ENCODE measurements around the gene SIK2. TPM values are rescaled to one million over a fixed set of nuclear protein-coding genes. Genes with fewer than 3 reads are reported as not detected.
"Not testable (repeated sequence)": the region's sequence is repeated elsewhere in the genome, so short reads cannot be mapped to it uniquely, and the experiment has no call there.

SIK2 gene
- polyA plus RNA-seq, 10 donors, result 17.7 to 33.1 (median 21.9) TPM

DNA sequence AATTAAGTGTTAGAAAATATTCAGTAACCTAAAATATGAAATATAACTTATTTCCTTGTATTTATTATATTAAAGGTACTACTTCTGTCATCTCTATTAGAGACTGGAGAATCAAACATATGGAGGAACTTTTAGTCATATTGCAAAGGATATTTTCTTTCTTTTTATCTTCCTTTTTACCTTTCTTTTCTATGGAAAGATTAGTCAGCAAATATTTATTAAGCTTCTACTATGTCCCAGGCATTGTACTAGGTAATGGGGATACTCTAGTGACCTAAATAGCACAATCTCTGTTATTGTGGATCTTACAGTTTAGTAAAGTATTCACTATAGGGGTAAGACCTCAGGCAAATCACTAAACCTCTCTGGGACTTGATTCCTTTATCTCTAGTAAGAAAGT lies 18.3 kb downstream of the SIK2 start:
- DNase-seq, result no peak

DNA sequence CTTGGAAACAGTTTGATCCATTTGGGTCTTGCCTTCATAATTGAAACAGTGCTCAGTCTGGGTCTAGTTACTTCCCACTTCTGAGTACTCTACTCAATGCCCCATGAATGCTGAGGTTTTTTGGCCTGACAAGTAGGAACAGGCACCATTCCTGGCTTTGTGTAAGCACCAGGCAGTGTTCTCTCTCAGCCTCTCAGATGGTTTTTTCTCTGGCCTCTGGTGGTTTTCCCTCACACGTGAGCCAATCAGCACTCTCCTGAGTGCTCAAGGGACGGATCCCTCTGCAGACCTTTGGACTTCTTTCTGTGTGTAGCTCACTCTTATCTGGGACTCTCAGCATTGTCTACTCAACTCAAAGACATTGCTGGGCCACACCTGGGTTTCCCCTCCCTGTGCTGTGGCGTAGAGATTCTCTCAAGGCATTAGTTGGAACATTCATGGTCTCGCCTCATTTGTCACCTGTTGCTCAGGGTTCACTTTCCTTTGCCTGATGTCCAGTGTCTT lies 21.3 kb downstream of the SIK2 start:
- no peak for DNase-seq

DNA sequence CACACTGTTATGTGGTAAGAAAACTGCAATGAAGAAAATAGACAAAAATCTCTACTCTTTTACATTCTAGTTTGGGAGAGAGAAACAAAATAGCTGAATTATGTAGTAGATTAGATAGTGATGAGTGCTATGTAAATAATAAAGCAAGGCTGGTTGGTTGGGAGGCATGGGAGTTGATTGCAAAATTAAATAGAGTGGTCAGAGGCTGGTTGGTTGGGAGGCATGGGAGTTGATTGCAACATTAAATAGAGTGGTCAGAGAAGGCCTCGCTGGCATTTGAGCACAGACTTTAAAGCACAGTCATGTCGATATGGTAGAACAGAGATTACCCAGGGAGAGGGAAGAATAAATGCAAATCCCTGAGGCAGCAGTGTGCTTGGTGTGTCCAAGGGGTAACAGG lies 22.4 kb downstream of the SIK2 start:
- DNase-seq, result no peak

DNA sequence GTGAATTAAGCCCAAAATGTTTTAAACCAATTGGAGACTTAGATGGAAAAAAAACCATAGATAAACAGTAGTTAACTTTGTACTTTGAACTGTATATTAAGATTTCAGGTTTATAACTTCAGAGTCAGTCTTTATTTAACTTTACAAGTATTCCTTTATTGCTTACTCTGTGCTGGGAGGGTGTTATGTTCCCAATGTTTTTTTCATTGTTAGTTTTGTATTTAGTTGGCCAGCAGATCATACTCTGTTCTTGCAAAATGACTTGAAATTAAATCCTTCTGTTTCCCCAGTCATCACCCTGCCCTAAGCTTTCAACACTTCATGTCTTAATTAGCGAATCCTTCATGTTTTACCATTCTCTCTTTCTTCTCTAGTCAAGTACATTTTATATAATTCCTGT lies 25.3 kb downstream of the SIK2 start:
- no peak for DNase-seq

DNA sequence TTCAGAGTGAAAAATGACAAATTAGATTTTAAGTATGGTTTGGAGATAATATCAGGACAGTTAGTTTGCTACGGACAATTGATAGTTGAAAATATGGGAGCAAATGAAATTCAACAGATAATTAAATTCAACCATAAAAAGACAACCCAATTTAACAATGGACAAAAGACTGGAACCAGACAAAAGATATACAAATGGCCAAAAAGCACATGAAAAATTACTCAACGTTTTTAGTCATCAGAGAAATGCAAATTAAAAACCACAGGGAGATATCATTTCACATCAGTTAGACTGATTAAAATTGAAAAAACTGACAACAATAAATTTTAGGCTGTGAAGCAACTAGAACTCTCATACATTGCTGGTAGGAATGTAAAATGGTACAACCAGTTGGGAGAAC lies 27.2 kb downstream of the SIK2 start:
- no peak for DNase-seq

DNA sequence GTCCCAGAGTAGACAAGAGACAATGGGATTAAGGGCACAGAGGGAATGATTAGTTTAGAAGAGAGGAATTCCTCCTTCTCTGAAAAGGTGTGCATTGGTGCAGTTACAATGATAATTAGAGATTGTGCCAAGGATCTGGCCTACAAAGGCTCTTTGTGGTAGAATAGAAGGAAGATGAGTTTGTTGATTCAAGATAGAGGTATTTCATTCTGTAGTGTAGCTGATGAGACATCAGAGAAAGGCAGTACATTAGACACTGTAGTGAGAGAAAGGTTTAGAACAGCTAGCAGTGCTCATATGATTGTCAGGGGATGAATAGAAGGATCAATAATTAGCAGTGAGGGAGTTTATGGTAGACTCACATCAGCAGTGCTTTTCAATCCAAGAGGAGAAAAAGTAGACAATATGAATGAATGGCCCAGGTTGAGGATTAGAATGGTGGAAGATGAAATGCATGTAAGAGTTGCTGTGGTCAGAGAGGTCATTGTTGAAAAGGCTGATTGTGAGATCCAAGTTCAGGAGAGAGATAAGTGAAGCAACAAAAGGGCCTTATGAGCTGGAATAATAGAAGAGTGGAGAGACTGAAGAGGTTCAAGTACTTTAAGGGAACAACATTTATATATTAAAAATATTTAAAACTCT lies 28.9 kb downstream of the SIK2 start:
- DNase-seq, result no peak

DNA sequence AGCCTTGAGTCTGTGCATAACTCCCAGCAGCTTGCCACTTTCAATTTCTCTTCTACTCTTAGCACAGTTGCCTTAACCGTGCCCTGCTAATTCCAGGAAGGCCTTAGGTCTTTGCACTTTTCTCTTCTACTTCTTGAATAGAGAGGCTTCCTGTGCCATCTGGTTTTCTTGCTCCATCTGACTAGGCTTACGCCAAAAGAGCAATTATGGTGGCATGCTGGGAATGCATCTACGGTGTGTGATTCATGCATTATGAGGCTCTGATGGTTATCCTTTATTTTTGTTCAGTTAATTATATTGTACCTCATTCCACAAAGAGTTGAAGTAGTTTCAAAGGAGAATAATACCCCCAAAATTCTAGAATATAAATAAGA lies 29.4 kb downstream of the SIK2 start:
- peak in 1 of 3 donors; percentile 56 for DNase-seq

DNA sequence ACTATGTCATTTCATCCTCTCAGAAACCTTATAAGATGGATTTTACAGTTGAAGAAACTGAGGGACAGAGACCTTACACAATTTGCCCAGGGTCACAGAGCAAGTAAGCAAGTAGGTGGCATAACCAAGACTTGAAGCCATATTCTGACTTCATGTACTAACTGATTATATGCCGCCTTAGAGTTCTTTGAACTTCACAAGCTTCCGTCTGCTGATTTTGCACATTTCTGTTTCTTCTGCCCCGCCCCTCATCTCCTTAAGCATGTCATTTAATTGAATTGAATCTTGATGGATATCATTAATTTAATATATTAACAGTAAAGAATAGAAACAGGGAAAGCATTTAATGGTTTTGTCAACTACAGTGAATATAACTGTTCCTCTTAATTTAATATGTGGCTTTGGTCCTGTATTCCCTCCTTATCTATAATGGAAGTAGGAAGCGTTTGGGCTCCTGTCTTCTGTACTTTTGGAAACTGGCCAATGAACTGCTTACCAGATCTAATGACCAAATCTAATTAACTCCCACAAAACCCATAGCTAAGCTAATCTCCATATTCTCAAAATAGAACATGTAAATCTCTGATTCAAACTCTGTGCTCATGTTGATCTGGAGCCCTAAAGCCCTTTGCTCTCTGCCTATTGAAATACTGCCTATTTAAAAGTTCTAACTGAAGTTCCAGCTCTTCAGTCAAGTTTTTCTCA lies 30.4 kb downstream of the SIK2 start:
- no peak for DNase-seq

DNA sequence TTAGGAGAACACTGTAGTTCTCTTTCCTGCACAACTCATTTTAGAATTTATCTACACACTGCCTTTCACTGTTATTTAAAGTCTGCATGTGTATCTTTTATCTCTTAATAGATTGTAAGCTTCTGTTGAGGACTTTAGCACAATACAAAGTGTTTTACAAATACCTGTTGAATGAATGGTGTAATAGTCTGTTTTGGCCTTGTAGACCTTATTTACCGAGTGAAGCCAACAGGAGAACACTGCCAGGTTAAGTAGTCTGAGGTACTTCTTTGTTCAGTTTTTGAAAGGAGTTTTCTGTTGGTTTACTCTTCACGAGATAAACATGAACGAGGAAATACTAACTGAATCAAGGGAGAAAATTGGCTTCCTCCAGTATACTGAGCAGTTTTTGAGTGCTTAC lies 31.0 kb downstream of the SIK2 start:
- DNase-seq, result no peak

DNA sequence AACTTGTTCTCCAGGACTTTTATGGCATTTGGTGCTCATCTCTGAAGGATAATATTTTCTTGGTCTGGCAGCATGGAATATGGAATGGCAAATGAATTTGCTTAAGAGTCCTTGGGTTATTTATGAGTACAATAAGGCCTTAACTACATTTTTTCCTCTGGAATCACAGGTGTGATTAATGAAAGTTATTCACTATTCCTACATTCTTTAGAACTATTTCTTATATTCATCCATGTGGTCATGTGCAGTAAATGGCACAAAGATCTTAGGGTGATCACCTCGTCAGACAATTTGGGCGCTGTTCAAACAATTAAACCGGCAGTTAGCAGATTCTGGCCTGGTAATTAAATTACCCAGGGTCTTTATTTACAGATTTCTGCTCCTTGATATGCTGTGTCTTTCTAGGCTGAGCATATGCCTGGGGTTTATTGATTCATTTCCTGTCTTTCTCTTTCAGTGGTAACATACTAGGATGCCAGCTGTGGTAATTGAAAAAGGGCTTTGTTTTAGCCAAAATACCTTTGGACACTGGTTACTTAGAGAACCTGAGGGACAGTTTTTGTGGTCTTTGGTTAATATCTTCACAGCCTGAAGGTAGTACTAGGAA lies 31.6 kb downstream of the SIK2 start:
- DNase-seq, result no peak

DNA sequence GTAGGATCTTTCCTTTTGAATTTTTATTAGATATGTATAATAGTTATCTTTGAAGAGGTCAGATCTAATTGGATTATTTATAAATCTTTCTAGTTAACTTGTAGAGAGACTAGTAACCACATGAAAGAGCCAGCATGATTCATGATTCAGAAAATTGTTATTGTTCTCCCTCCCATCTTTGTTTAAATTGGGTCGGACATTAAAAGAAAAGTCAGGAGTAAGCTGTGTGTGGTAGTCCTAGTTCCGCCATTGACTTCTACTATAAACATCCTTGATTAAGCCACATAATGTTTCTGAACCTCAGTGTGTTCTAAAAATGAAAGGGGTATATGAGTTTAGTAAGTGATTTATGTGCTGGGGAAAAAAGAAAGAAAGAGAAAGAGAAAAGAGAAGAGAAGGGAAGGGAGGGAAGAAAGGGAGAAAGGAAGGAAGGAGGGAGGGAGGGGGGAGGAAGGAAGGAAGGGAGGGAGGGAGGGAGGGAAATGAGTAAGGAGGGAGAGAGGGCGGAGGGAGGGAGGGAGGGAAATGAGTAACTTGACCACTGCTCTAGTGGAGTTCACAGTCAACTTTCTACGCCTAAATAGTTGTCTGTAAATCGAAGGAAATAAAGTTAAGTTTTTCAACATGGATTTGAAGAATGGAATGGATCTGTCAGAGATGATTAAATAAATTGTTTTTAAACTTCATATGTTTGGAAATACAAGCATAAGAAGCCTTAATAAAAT lies 32.9 kb downstream of the SIK2 start:
- DNase-seq, result no peak

DNA sequence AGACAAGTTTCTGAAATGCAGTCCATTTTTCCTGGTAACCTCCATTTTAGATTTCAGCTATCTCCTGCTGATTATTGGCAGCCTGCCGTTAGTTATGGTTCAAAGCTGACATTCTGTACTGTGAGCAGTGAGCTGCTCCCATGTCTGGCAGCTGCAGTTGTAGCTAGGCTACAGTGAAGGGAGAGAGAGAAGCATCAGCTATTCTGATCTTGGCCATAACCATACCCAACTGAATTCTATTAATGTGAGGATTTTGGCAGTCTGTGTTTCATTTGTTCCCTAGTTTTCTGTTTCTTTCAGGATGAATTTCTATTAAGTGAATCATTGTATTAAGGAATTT lies 33.4 kb downstream of the SIK2 start:
- DNase-seq, result peak; percentile 80 to 94 (median 85)

DNA sequence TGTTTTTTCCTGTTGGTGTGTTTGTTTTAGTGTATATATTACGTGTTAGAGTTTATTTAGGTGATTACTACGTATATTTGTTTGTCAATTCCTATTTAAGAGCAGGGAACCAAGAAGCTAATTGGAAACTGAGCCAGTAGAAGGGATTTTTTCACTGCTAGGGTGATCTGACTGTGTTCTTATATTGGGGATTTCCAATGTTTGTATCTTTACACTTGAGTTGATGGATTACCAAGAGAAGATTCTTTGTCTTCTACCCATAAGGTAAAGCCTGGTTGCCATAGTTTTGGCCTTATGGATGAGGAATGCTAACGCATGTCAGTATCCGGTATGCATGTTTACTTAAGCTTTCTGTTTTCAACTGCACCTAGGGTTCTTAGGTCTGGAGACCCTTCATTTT lies 35.6 kb downstream of the SIK2 start:
- no peak for DNase-seq

DNA sequence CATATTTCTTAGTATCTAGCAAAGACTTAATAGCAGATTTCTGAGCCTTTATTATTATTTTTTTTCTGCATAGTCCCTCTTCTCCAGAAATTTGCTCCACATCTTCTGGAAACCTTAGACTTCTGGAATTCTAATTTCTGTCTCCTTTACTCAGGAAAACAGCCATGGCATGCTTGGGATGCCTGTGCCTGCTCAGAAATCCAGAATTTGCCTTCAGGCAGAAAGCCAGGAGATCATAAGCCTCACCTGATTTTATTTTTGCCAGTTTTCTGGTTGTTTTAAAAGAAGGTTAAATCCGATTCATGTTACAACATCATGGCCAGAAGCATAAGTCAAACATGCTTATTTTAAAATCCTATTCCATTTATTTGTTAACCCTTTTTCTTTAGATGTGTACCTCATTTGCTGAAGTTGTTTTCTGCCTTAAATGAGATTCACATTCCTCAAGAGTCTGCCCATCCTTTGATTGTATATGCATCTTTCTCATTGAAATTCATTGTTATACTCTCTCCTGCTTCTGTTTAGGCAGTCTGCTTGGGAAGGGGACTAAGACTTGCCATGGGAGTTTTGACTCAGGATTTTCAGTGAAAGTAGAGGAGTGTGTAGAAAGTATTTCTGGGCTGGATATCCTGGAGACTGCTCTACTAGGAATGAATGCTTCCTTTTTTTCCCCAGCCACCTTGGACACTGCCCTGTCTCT lies 37.1 kb downstream of the SIK2 start:
- no peak for DNase-seq

DNA sequence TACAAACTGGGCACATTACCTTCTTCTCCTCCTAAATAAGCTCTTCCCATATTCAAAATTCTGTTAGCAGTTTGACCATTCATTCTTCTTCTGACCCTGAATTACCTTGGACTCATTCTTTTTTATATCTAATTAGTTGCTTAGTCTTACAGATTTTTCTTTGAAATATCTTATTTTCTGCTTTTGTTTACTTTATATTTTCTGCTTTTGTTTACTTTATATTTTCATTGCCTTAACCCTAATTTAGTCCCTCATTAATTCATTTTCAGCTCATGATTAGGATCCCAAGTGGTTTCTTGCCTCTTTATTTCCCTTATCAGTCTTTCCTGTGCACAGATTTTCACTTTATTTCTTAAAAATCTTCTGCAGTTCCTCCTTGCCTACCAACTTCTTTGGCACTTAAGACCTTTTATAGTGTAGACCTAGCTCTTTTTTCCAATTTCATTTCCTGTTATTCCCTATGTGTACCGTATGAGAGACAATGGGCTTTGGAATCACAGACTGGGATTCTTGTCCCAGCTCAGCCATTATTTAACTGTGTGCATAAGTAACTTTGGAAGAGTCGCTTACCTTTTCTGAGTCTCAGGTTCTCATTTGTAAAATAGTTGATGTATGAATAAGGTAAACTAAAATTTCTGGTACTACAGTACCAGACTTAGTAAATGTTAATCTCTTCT lies 39.2 kb downstream of the SIK2 start:
- no peak for DNase-seq

DNA sequence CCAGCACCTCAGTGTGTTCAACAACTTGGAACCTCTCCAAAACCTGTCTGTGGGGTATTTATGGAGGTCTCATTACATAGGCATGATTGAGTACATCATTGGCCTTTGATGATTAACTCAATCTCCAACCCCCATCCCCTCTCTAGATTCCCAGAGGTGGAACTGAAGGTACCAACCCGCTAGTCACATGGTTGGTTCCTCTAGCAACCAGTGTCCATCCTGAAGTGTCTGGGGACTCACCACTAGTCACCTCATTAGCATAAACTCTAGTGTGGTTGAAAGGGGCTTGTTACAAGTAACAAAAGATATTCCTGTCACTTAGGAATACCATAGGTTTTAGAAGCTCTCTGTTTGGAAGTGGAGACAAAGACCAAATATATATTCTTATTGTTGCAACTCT lies 40.3 kb downstream of the SIK2 start:
- no peak for DNase-seq

DNA sequence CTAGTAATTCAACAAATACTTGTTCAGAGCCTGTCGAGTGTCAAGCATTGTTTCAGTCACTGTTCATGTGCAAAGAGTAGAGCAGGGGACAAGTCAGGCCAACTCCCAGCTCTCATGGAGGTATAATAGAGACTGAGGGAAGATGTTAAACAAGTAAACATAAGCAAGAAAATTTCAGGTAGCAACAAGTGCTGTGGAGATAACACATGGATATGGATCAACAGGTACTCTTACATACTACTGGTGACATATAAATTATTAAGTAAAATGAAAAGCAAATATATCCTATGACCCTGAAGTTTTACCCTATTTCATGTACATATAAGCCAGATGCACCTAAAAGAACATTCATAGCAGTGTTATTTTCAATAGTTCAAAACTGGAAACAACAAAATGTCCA lies 42.7 kb downstream of the SIK2 start:
- no peak for DNase-seq

DNA sequence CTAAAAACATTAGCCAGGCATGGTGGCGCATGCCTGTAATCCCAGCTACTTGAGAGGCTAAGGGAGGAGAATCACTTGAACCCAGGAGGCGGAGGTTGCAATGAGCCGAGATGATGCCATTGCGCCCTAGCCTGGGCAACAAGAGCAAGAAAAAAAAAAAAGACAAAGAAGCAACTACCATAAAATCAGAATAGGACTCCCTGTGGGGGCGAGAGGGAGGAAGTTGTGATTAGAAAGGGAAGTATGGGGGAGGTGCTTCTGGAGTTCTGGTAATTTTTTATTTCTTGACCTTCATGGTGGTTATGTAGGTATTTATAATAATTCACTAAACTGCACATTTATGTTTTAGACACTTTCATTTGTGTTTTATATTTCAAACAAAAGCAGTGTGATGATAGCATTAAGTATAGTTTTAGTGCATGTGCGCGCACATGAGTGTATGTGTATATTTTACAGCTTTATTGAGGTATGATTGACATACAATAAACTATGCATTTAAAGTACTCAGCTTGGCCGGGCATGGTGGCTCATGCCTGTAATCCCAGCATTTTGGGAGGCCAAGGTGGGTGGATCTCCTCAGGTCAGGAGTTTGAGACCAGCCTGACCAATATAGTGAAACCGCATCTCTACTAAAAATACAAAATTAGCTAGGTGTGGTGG lies 43.5 kb downstream of the SIK2 start:
- no peak for DNase-seq

DNA sequence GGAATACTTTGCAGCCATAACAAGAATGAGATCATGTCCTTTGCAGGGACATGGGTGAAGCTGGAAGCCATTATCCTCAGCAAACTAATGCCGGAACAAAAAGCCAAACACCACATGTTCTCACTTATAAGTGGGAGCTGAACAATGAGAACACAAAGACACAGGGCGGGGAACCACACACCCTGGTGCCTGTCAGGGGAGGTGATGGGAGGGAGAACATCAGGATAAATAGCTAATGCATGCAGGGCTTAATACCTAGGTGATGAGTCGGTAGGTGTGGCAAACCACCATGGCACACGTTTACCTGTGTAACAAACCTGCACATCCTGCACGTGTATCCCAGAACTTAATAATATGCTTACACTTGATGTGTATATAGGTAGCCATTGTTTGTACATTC lies 49.1 kb downstream of the SIK2 start:
- DNase-seq, result not testable (repeated sequence)

DNA sequence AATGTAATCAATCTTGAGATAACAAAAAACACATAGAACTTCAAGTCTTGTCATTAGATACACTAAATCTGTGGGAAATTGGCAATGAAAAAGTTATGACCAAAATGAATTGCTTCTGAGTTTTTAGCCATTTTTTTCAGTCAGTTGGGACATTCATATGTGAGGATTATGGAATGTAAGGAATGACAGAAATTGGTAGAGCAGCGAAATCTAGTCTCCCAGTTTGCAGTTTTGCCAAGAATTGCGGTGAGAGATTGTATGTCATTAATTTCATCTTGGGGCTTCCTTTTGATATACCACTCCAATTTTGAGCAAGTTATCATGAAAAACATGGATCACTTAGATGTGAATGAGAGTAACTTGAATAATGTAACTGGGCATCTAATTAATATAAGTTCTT lies 49.9 kb downstream of the SIK2 start:
- no peak for DNase-seq

DNA sequence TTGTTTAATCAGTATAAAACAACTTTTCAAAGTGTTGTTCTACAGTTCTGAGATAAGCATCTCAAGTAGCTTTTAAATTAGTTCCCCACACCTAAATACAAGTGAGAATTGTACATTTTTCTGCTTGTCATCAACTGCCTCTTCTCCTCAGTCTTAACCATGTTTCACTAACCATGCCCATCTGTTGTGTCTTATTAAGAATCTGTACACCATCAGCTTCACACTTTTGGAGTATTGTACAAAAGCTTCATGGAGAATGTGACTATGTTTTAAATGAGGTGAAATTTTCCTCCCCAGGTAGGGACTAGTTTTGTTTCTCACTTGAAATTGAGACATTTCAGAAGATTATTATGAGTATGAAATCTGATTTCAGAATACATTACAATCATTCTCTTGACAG lies 52.4 kb downstream of the SIK2 start:
- no peak for DNase-seq
